K562 (cell line): Measurements from ENCODE around the gene YARS1. TPM values are rescaled to one million over a fixed set of nuclear protein-coding genes. Genes with fewer than 3 reads are reported as not detected.

Source experiments
- BCL6 ChIP-seq: fragments of 250-450 bp; sonication (Bioruptor Pico); IDR thresholded peaks from 2 replicates; pipeline ENCODE4 v1.4.0; 2020
- BCOR ChIP-seq: fragments of 450-650 bp; IDR thresholded peaks from 2 replicates; pipeline ENCODE4 v1.6.1; 2016
- BRCA1 ChIP-seq, 2 experiments: fragments of 450-650 bp in 1 of 2; sonication (generic) in 1 of 2; formaldehyde crosslinking in 1 of 2; IDR thresholded peaks; 2 replicates each; pipeline versions ENCODE4 v1.5.0 to v1.6.1; 2017 to 2020; ENCODE audit warnings: mild to moderate bottlenecking in 1 of 2, missing genetic modification reagents in 1 of 2
- DNMT1 ChIP-seq: fragments of 450-650 bp; IDR thresholded peaks from 2 replicates; pipeline ENCODE4 v1.6.1; 2016; ENCODE audit warnings: antibody characterized with exemption, mild to moderate bottlenecking
- E2F3 ChIP-seq: fragments of 250-450 bp; sonication (Bioruptor Pico); IDR thresholded peaks from 2 replicates; pipeline ENCODE4 v1.4.0; 2020; ENCODE audit warnings: mild to moderate bottlenecking
- MTA1 ChIP-seq: fragments of 450-650 bp; IDR thresholded peaks from 2 replicates; pipeline ENCODE4 v1.6.1; 2017; ENCODE audit warnings: borderline replicate concordance
- RBFOX2 ChIP-seq: fragments of 200-400 bp; formaldehyde crosslinking; IDR thresholded peaks from 2 replicates; pipeline ENCODE4 v1.6.1; 2017; ENCODE audit warnings: low read depth, mild to moderate bottlenecking, low read length, moderate library complexity
- SAFB ChIP-seq: fragments of 200-400 bp; formaldehyde crosslinking; IDR thresholded peaks from 2 replicates; pipeline ENCODE4 v1.6.1; 2017; ENCODE audit warnings: low read depth, low read length, borderline replicate concordance
- SOX6 ChIP-seq: fragments of 450-650 bp; IDR thresholded peaks from 2 replicates; pipeline ENCODE4 v1.6.1; 2014; ENCODE audit warnings: mild to moderate bottlenecking
- polyA plus RNA-seq, 8 experiments: library from polyadenylated mRNA; depleted of rRNA in 4 of 8; stranded (reverse) in 5 of 8; unstranded in 3 of 8; fragments of >200 nt; fragmentation: Nextera tagmentation in 2 of 8; fragmentation: Illumina TruSeq in 1 of 8; extraction: Ambion mirVana in 2 of 8; extraction: Trizol in 1 of 8; gene quantifications; 2 replicates each; pipeline versions ENCODE4 v1.2.1 to v1.2.3, GENCODE V29; 2011 to 2014; ENCODE audit warnings: inconsistent platforms in 1 of 8, missing spikeins in 1 of 8
- total RNA-seq, 7 experiments: library from RNA; depleted of rRNA in 6 of 7; stranded (reverse); fragments of >200 nt in 6 of 7; fragmentation: Illumina TruSeq in 2 of 7; extraction: Trizol in 2 of 7; gene quantifications; 2 replicates each; pipeline versions ENCODE4 v1.2.1 to v1.2.3, GENCODE V29; 2011 to 2021; ENCODE audit warnings: low replicate concordance in 1 of 7
- TF ChIP-seq, protein P1 (sequence below): sonication (generic); formaldehyde crosslinking; IDR thresholded peaks from 2 replicates; pipeline ENCODE4 v1.8.1; 2023; ENCODE audit warnings: mild to moderate bottlenecking, missing genetic modification reagents
- TF ChIP-seq, protein P2 (sequence below), 2 experiments: fragments of 200-800 bp in 1 of 2; sonication (Bioruptor generic) in 1 of 2; sonication (generic) in 1 of 2; formaldehyde crosslinking in 1 of 2; IDR thresholded peaks in 1 of 2; conservative IDR thresholded peaks in 1 of 2; 2 replicates each; pipeline versions ENCODE4 v1.5.0 to v1.6.1; 2016 to 2020; ENCODE audit warnings: missing compliant biosample characterization in 1 of 2, missing genetic modification characterization in 1 of 2, missing genetic modification reagents in 1 of 2
- TF ChIP-seq, protein P3 (sequence below), 2 experiments: fragments of 250-450 bp in 1 of 2; fragments of 450-650 bp in 1 of 2; sonication (Bioruptor Pico) in 1 of 2; IDR thresholded peaks; 2 replicates each; pipeline versions ENCODE4 v1.6.1 to v1.8.0; 2016 to 2021; ENCODE audit warnings: mild to moderate bottlenecking in 2 of 2, moderate library complexity in 2 of 2, missing compliant biosample characterization in 1 of 2, missing genetic modification characterization in 1 of 2
- TF ChIP-seq, protein P4 (sequence below): fragments of 450-650 bp; IDR thresholded peaks from 2 replicates; pipeline ENCODE4 v1.6.1; 2016
- TF ChIP-seq, protein P5 (sequence below): fragments of 450-650 bp; IDR thresholded peaks from 2 replicates; pipeline ENCODE4 v1.6.1; 2017; ENCODE audit warnings: antibody characterized with exemption, mild to moderate bottlenecking
- TF ChIP-seq, protein P6 (sequence below): fragments of 250-450 bp; sonication (Bioruptor Pico); IDR thresholded peaks from 2 replicates; pipeline ENCODE4 v1.8.0; 2021; ENCODE audit warnings: moderate library complexity, mild to moderate bottlenecking, inconsistent platforms

Gene YARS1
- total and polyA plus RNA-seq, 9 of the 15 experiments (the other 6 are each of a cell fraction or from before 2014, with no cell fraction given) = 66.2 to 336 (median 201) TPM

DNA sequence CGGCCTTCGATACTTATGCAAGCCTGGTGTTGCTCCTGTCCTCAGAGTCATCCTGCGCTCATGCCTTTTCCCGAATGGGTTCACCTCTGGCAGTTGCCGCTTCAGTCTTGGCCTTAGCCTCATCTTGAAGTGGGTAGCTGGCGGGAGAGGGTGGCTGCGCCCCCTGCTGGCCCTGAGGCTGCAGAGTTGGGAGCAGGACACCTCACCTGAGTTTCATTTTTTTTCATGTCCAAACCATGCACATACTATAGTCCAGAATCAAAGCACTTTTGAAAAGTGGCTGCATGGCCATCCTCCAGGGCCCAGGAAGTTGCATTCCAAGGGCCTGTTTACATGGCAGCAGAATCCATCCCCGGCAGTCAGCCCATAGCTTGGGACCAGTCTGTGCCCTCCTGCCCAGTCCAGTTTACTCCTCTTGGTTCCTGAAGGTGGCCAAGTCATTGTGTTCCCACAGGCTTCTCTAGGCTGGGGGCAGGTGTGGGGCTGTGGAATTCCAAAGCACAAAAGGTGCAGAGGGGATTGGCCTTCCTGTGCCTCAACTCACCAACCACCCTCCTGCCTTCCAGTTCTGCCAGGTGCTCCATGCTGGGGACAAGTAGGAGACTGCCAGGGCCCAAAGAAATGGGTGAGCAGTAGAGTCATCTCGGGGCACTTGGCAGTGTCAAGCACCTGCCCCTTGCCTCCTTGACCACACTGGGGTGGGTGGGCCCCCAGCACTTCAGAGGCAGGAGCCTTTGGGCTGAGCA is 44.0 kb downstream of the YARS1 start (continued):
- TF ChIP-seq, protein P1, sequence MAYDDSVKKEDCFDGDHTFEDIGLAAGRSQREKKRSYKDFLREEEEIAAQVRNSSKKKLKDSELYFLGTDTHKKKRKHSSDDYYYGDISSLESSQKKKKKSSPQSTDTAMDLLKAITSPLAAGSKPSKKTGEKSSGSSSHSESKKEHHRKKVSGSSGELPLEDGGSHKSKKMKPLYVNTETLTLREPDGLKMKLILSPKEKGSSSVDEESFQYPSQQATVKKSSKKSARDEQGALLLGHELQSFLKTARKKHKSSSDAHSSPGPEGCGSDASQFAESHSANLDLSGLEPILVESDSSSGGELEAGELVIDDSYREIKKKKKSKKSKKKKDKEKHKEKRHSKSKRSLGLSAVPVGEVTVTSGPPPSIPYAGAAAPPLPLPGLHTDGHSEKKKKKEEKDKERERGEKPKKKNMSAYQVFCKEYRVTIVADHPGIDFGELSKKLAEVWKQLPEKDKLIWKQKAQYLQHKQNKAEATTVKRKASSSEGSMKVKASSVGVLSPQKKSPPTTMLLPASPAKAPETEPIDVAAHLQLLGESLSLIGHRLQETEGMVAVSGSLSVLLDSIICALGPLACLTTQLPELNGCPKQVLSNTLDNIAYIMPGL (CRISPR knock-in tag) = no peak
- TF ChIP-seq, protein P2, sequence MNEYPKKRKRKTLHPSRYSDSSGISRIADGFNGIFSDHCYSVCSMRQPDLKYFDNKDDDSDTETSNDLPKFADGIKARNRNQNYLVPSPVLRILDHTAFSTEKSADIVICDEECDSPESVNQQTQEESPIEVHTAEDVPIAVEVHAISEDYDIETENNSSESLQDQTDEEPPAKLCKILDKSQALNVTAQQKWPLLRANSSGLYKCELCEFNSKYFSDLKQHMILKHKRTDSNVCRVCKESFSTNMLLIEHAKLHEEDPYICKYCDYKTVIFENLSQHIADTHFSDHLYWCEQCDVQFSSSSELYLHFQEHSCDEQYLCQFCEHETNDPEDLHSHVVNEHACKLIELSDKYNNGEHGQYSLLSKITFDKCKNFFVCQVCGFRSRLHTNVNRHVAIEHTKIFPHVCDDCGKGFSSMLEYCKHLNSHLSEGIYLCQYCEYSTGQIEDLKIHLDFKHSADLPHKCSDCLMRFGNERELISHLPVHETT (CRISPR knock-in tag; conservative IDR thresholded peaks at IDR 0.05 in 1 of 2, IDR thresholded peaks at IDR 0.05 in 1 of 2) = no peak
- TF ChIP-seq, protein P3, sequence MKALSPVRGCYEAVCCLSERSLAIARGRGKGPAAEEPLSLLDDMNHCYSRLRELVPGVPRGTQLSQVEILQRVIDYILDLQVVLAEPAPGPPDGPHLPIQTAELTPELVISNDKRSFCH (CRISPR knock-in tag; IDR thresholded peaks at IDR 0.05) = no peak
- TF ChIP-seq, protein P3 (tag; IDR thresholded peaks at IDR 0.05) = no peak
- TF ChIP-seq RBFOX2 (peak; percentile 52; the same call in 1 of the 2 replicates), BCL6 (CRISPR knock-in tag) (no peak), E2F3 (CRISPR knock-in tag) (no peak), MTA1 (no peak), BRCA1 (IDR thresholded peaks at IDR 0.05) (no peak), BRCA1 (CRISPR knock-in tag; IDR thresholded peaks at IDR 0.05) (no peak), SAFB (no peak), BCOR (no peak), DNMT1 (no peak), SOX6 (peak; percentile 32)
- TF ChIP-seq, protein P4, sequence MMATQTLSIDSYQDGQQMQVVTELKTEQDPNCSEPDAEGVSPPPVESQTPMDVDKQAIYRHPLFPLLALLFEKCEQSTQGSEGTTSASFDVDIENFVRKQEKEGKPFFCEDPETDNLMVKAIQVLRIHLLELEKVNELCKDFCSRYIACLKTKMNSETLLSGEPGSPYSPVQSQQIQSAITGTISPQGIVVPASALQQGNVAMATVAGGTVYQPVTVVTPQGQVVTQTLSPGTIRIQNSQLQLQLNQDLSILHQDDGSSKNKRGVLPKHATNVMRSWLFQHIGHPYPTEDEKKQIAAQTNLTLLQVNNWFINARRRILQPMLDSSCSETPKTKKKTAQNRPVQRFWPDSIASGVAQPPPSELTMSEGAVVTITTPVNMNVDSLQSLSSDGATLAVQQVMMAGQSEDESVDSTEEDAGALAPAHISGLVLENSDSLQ = no peak
- TF ChIP-seq, protein P5, sequence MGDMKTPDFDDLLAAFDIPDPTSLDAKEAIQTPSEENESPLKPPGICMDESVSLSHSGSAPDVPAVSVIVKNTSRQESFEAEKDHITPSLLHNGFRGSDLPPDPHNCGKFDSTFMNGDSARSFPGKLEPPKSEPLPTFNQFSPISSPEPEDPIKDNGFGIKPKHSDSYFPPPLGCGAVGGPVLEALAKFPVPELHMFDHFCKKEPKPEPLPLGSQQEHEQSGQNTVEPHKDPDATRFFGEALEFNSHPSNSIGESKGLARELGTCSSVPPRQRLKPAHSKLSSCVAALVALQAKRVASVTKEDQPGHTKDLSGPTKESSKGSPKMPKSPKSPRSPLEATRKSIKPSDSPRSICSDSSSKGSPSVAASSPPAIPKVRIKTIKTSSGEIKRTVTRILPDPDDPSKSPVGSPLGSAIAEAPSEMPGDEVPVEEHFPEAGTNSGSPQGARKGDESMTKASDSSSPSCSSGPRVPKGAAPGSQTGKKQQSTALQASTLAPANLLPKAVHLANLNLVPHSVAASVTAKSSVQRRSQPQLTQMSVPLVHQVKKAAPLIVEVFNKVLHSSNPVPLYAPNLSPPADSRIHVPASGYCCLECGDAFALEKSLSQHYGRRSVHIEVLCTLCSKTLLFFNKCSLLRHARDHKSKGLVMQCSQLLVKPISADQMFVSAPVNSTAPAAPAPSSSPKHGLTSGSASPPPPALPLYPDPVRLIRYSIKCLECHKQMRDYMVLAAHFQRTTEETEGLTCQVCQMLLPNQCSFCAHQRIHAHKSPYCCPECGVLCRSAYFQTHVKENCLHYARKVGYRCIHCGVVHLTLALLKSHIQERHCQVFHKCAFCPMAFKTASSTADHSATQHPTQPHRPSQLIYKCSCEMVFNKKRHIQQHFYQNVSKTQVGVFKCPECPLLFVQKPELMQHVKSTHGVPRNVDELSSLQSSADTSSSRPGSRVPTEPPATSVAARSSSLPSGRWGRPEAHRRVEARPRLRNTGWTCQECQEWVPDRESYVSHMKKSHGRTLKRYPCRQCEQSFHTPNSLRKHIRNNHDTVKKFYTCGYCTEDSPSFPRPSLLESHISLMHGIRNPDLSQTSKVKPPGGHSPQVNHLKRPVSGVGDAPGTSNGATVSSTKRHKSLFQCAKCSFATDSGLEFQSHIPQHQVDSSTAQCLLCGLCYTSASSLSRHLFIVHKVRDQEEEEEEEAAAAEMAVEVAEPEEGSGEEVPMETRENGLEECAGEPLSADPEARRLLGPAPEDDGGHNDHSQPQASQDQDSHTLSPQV = peak; percentile 44; the same call in 1 of the 2 replicates
- TF ChIP-seq, protein P6, sequence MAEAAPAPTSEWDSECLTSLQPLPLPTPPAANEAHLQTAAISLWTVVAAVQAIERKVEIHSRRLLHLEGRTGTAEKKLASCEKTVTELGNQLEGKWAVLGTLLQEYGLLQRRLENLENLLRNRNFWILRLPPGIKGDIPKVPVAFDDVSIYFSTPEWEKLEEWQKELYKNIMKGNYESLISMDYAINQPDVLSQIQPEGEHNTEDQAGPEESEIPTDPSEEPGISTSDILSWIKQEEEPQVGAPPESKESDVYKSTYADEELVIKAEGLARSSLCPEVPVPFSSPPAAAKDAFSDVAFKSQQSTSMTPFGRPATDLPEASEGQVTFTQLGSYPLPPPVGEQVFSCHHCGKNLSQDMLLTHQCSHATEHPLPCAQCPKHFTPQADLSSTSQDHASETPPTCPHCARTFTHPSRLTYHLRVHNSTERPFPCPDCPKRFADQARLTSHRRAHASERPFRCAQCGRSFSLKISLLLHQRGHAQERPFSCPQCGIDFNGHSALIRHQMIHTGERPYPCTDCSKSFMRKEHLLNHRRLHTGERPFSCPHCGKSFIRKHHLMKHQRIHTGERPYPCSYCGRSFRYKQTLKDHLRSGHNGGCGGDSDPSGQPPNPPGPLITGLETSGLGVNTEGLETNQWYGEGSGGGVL = no peak
